GM10266 (cell line): ENCODE measurements around the gene POU5F1.

Source experiments
- DNase-seq: peaks from one replicate; pipeline ENCODE4 v3.0.0; 2012; ENCODE audit errors: extremely low spot score
- TF ChIP-seq, protein P1 (sequence below): IDR thresholded peaks from 2 replicates; pipeline ENCODE4 v1.5.1; 2012; ENCODE audit warnings: mild to moderate bottlenecking, low read depth; ENCODE audit not compliant: control insufficient read depth, insufficient read depth; ENCODE audit errors: missing control alignments

POU5F1 gene

GRCh38 chr6:31125162-31125561 is 45.3 kb downstream of the POU5F1 start:
- no peak for DNase-seq
- TF ChIP-seq, protein P1, sequence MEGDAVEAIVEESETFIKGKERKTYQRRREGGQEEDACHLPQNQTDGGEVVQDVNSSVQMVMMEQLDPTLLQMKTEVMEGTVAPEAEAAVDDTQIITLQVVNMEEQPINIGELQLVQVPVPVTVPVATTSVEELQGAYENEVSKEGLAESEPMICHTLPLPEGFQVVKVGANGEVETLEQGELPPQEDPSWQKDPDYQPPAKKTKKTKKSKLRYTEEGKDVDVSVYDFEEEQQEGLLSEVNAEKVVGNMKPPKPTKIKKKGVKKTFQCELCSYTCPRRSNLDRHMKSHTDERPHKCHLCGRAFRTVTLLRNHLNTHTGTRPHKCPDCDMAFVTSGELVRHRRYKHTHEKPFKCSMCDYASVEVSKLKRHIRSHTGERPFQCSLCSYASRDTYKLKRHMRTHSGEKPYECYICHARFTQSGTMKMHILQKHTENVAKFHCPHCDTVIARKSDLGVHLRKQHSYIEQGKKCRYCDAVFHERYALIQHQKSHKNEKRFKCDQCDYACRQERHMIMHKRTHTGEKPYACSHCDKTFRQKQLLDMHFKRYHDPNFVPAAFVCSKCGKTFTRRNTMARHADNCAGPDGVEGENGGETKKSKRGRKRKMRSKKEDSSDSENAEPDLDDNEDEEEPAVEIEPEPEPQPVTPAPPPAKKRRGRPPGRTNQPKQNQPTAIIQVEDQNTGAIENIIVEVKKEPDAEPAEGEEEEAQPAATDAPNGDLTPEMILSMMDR, result no peak

GRCh38 chr6:31122791-31123706 is 47.4 kb downstream of the POU5F1 start:
- DNase-seq, result no peak
- TF ChIP-seq, protein P1, result no peak

- no peak for DNase-seq
- TF ChIP-seq, protein P1, result no peak
Observed at GRCh38 chr6:31121131-31121790, 49.2 kb downstream of the POU5F1 start.

GRCh38 chr6:31120151-31120915 is 50.1 kb downstream of the POU5F1 start, which contains the start of gene CDSN:
Gene CDSN (minus strand): TSS chr6:31120446. CDS start chr6:31120419, 27 bp downstream.
- DNase-seq, result no peak
- TF ChIP-seq, protein P1, result no peak

- DNase-seq, result no peak
- TF ChIP-seq, protein P1, result no peak
Observed at GRCh38 chr6:31118178-31118577, 52.3 kb downstream of the POU5F1 start.

- DNase-seq, result no peak
- TF ChIP-seq, protein P1, result no peak
Observed at GRCh38 chr6:31116661-31117385, 53.7 kb downstream of the POU5F1 start.
